ENCODE data around the gene IKZF2.

IKZF2 gene

GRCh38 chr2:213101109-213101508 is 50.3 kb downstream of the IKZF2 start:
- DNase-seq (ENCODE audit: low read depth) = no peak

GRCh38 chr2:213098612-213099011 is 52.8 kb downstream of the IKZF2 start:
- DNase-seq (ENCODE audit: low read depth) = no peak

GRCh38 chr2:213091765-213092164 is 59.6 kb downstream of the IKZF2 start:
- no peak for DNase-seq (ENCODE audit: low read depth)

- no peak for DNase-seq (ENCODE audit: low read depth)
Measured at GRCh38 chr2:213090772-213091171, 60.6 kb downstream of the IKZF2 start.

- DNase-seq (ENCODE audit: low read depth) = no peak
Measured at GRCh38 chr2:213089438-213089837, 62.0 kb downstream of the IKZF2 start.

GRCh38 chr2:213087040-213087439 is 64.4 kb downstream of the IKZF2 start:
- DNase-seq (ENCODE audit: low read depth) = no peak

- no peak for DNase-seq (ENCODE audit: low read depth)
Measured at GRCh38 chr2:213086571-213086970, 64.8 kb downstream of the IKZF2 start.

GRCh38 chr2:213086050-213086449 is 65.4 kb downstream of the IKZF2 start:
- DNase-seq (ENCODE audit: low read depth) = no peak

- DNase-seq (ENCODE audit: low read depth) = no peak
Measured at GRCh38 chr2:213085538-213085937, 65.9 kb downstream of the IKZF2 start.

- no peak for DNase-seq (ENCODE audit: low read depth)
Measured at GRCh38 chr2:213084261-213084660, 67.2 kb downstream of the IKZF2 start.

GRCh38 chr2:213080969-213081617 is 70.3 kb downstream of the IKZF2 start:
- no peak for DNase-seq (ENCODE audit: low read depth)

GRCh38 chr2:213079756-213080155 is 71.7 kb downstream of the IKZF2 start:
- DNase-seq (ENCODE audit: low read depth) = no peak

GRCh38 chr2:213078686-213079085 is 72.7 kb downstream of the IKZF2 start:
- DNase-seq (ENCODE audit: low read depth) = no peak

GRCh38 chr2:213069531-213069930 is 81.9 kb downstream of the IKZF2 start:
- DNase-seq (ENCODE audit: low read depth) = no peak

- no peak for DNase-seq (ENCODE audit: low read depth)
Measured at GRCh38 chr2:213068676-213069359, 82.6 kb downstream of the IKZF2 start.

- DNase-seq (ENCODE audit: low read depth) = no peak
Measured at GRCh38 chr2:213067888-213068287, 83.5 kb downstream of the IKZF2 start.

GRCh38 chr2:213066443-213066743 is 85.0 kb downstream of the IKZF2 start:
- DNase-seq (ENCODE audit: low read depth) = no peak

- no peak for DNase-seq (ENCODE audit: low read depth)
Measured at GRCh38 chr2:213065583-213066442, 85.6 kb downstream of the IKZF2 start.

GRCh38 chr2:213064099-213064498 is 87.3 kb downstream of the IKZF2 start:
- no peak for DNase-seq (ENCODE audit: low read depth)

- no peak for DNase-seq (ENCODE audit: low read depth)
Measured at GRCh38 chr2:213057977-213058376, 93.4 kb downstream of the IKZF2 start.

- DNase-seq (ENCODE audit: low read depth) = no peak
Measured at GRCh38 chr2:213046431-213046830, 105.0 kb downstream of the IKZF2 start.

GRCh38 chr2:213043566-213043965 is 107.8 kb downstream of the IKZF2 start:
- DNase-seq (ENCODE audit: low read depth) = no peak

- DNase-seq (ENCODE audit: low read depth) = no peak
Measured at GRCh38 chr2:213042262-213042661, 109.2 kb downstream of the IKZF2 start.
